Sigmoid colon (tissue), 4 donors: Measurements from ENCODE around the gene TACSTD2.

ENCODE experiments used
- CTCF ChIP-seq, 4 experiments: fragments of 450-650 bp in 3 of 4; fragments of 200-600 bp in 1 of 4; IDR thresholded peaks; one replicate each; pipeline ENCODE4 v1.5.1; 2016 to 2019; ENCODE audit warnings: antibody characterized with exemption in 4 of 4, mild to moderate bottlenecking in 3 of 4, moderate library complexity in 2 of 4
- EP300 ChIP-seq, 4 donors: sonication (generic); formaldehyde crosslinking; IDR thresholded peaks; one replicate each; pipeline ENCODE4 v1.6.1; 2017; ENCODE audit warnings: antibody characterized with exemption in 4 of 4
- POLR2A ChIP-seq, 2 donors: fragments of 450-650 bp; IDR thresholded peaks; one replicate each; pipeline ENCODE4 v1.6.1; 2016; ENCODE audit warnings: antibody characterized with exemption in 2 of 2, mild to moderate bottlenecking in 2 of 2, moderate library complexity in 2 of 2
- POLR2AphosphoS5 ChIP-seq, 4 donors: sonication (generic); formaldehyde crosslinking; IDR thresholded peaks; one replicate each; pipeline ENCODE4 v1.6.1; 2017; ENCODE audit warnings: antibody characterized with exemption in 4 of 4

GRCh38 chr1:58551186-58552140 lies 25.6 kb downstream of the TACSTD2 start:
- no peak for TF ChIP-seq CTCF (IDR thresholded peaks at IDR 0.05)
- TF ChIP-seq EP300 (IDR thresholded peaks at IDR 0.05): no peak
- TF ChIP-seq POLR2AphosphoS5 (IDR thresholded peaks at IDR 0.05): no peak
- no peak for TF ChIP-seq POLR2A (IDR thresholded peaks at IDR 0.05)
